Stomach smooth muscle (tissue), 2 donors: Measurements from ENCODE around the gene FANCL.
"Not testable (repeated sequence)": the region's sequence is repeated elsewhere in the genome, so short reads cannot be mapped to it uniquely, and the experiment has no call there.

Experiments used
- H3K27ac ChIP-seq: one replicate; pipeline ENCODE4 v1.7.0; 2013; ENCODE audit warnings: mild to moderate bottlenecking, low read length, inconsistent platforms
- H3K27me3 ChIP-seq, 2 donors: one replicate each; pipeline ENCODE4 v1.7.0; 2013; ENCODE audit warnings: low read length in 2 of 2; ENCODE audit not compliant: insufficient read depth in 2 of 2, control insufficient read depth in 1 of 2
- H3K36me3 ChIP-seq, 2 donors: one replicate each; pipeline ENCODE4 v1.7.0; 2013; ENCODE audit warnings: low read length in 2 of 2; ENCODE audit not compliant: control insufficient read depth in 2 of 2, insufficient read depth in 2 of 2
- H3K4me1 ChIP-seq: one replicate; pipeline ENCODE4 v1.7.0; 2013; ENCODE audit warnings: low read length; ENCODE audit not compliant: control insufficient read depth, insufficient read depth
- H3K4me3 ChIP-seq, 2 donors: one replicate each; pipeline ENCODE4 v1.7.0; 2013; ENCODE audit warnings: low read length in 2 of 2
- H3K9ac ChIP-seq, 2 donors: one replicate each; pipeline ENCODE4 v1.7.0; 2013; ENCODE audit warnings: low read length in 2 of 2, mild to moderate bottlenecking in 1 of 2
- H3K9me3 ChIP-seq, 2 donors: one replicate each; pipeline ENCODE4 v1.7.0; 2013; ENCODE audit warnings: low read length in 2 of 2; ENCODE audit not compliant: control insufficient read depth in 2 of 2
- donor health status: healthy.
- donor health status: Pancreatic carcinoma.

FANCL gene

DNA sequence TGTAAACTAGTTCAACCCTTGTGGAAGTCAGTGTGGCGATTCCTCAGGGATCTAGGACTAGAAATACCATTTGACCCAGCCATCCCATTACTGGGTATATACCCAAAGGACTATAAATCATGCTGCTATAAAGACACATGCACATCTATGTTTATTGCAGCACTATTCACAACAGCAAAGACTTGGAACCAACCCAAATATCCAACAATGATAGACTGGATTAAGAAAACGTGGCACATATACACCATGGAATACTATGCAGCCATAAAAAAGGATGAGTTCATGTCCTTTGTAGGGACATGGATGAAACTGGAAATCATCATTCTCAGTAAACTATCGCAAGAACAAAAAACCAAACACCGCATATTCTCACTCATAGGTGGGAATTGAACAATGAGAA lies 63.9 kb downstream of the FANCL start:
- not testable (repeated sequence) for H3K36me3 ChIP-seq, H3K9me3 ChIP-seq, H3K4me3 ChIP-seq, H3K4me1 ChIP-seq, H3K9ac ChIP-seq, H3K27me3 ChIP-seq, H3K27ac ChIP-seq

DNA sequence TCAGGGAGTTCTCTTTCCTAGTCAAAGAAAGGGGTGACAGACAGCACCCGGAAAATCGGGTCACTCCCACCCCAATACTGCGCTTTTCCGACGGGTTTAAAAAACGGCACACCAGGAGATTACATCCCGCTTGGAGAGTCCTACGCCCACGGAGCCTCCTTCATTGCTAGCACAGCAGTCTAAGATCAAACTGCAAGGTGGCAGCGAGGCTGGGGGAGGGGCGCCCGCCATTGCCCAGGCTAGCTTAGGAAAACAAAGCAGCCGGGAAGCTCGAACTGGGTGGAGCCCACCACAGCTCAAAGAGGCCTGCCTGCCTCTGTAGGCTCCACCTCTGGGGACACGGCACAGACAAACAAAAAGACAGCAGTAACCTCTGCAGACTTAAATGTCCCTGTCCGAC lies 69.3 kb downstream of the FANCL start:
- H3K4me3 ChIP-seq, H3K27me3 ChIP-seq, H3K4me1 ChIP-seq, H3K9me3 ChIP-seq, H3K27ac ChIP-seq, H3K36me3 ChIP-seq, H3K9ac ChIP-seq: not testable (repeated sequence)

DNA sequence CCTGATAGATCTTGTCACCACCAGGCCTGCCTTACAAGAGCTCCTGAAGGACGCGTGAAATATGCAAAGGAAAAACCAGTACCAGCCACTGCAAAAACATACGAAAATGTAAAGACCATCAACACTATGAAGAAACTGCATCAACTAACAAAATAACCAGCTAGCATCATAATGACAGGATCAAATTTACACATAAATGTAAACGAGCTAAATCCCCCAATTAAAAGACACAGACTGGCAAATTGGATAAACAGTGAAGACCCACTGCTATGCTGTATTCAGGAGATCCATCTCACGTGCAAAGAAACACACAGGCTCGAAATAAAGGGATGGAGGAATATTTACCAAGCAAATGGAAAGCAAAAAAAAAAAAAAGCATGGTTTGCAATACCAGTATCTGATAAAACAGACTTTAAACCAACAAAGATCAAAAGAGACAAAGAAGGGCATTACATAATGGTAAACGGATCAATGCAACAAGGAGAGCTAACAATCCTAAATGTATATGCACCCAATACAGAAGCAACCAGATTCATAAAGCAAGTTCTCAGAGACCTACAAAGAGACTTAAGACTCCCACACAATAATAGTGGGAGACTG lies 70.7 kb downstream of the FANCL start:
- not testable (repeated sequence) for H3K27ac ChIP-seq, H3K4me1 ChIP-seq, H3K9ac ChIP-seq, H3K27me3 ChIP-seq, H3K4me3 ChIP-seq, H3K36me3 ChIP-seq, H3K9me3 ChIP-seq

DNA sequence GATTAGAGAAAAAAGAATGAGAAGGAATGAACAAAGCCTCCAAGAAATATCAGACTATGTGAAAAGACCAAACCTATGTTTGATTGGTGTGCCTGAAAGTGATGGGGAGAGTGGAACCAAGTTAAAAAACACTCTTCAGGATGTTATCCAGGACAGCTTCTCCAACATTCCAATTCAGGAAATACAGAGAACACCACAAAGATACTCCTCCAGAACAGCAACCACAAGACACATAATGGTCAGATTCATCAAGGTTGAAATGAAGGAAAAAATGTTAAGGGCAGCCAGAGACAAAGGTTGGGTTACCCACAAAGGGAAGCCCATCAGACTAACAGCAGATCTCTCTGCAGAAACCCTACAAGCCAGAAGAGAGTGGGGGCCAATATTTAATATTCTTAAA lies 71.3 kb downstream of the FANCL start:
- not testable (repeated sequence) for H3K4me1 ChIP-seq, H3K36me3 ChIP-seq, H3K4me3 ChIP-seq, H3K27ac ChIP-seq, H3K27me3 ChIP-seq, H3K9me3 ChIP-seq, H3K9ac ChIP-seq

DNA sequence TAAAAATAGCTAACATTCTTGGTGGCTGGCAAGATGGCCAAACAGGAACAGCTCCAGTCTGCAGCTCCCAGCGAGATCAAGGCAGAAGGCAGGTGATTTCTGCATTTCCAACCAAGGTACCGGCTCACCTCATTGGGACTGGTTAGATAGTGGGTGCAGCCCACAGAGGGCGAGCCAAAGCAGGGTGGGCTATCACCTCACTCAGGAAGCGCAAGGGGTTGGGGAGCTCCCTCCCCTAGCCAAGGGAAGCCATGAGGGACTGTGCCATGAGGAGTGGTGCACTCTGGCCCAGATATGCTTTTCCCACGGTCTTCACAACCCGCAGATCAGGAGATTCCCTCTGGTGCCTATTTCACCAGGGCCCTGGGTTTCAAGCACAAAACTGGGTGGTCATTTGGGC lies 73.0 kb downstream of the FANCL start:
- not testable (repeated sequence) for H3K27me3 ChIP-seq, H3K9me3 ChIP-seq, H3K4me1 ChIP-seq, H3K4me3 ChIP-seq, H3K9ac ChIP-seq, H3K36me3 ChIP-seq, H3K27ac ChIP-seq

DNA sequence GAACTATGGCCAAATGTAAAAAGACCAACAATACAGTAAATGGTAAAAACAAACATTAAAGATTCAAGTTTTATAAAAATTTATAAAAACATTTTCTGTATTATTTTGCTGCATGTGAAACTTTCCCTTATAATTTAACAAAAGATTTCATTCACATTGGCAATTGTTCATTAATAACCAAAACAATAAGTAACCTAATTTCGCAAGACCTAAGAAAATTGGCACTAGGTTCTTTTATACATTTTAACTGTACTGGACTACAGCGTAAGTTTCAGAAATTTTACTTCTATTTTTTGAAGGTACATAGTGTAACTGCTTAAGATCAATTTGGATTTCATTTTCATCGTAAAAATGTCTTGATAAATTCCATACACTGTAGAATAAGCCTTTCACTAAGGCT lies 77.2 kb downstream of the FANCL start:
- H3K36me3 ChIP-seq: peaks cover 3 to 4% of the 10 kb centered on the region in 2 donors
- H3K9me3 ChIP-seq: no peaks in the 10 kb centered on the region
- no peak overlapping the region for H3K9ac ChIP-seq
- H3K4me1 ChIP-seq: no peaks in the 10 kb centered on the region
- H3K27me3 ChIP-seq: no peaks in the 10 kb centered on the region
- no peak overlapping the region for H3K4me3 ChIP-seq
- no peak overlapping the region for H3K27ac ChIP-seq

DNA sequence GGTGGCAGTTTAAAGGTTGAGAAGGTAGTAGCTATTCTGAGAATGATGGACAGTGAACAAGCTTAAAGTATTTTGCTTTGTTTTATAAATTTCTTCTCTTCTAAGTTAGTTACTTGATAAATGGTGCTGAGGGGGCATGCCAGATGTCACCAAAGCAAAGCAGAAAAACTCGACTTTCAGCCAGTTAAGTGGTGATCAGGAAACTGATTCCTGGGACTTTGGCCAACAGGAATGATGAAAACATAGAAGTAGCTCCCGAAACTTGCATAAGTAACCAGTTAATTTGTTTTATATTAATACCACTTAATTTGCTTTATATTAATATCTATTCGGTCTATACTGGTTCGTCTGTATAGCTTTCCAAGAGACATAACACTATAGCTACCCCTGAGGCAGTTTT lies 82.6 kb downstream of the FANCL start:
- Histone ChIP-seq H3K4me3 (no peak overlapping the region), H3K36me3 (peaks cover 3 to 10% of the 10 kb centered on the region in 2 donors), H3K4me1 (no peaks in the 10 kb centered on the region), H3K9me3 (no peaks in the 10 kb centered on the region), H3K27me3 (no peaks in the 10 kb centered on the region), H3K9ac (no peak overlapping the region), H3K27ac (no peak overlapping the region)

DNA sequence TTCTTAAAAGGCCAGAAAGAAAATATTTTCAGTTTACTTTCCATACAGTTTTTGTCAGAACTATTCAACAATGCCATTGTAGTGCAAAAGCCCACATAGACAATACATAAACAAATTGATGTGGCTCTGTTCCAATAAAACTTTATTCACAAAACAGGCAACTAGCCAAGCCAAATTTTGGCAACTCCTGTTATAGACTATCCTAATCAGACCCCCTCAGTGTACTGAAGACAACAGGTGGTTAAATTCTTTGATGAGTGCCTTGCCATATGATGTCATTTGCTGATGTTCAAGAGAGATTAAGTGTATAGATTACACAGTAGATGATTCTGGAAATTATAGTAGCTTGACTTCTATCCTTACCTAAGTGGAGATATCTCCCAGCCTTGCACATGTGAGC lies 83.4 kb downstream of the FANCL start:
- no peak overlapping the region for H3K27ac ChIP-seq
- no peak overlapping the region for H3K9ac ChIP-seq
- H3K36me3 ChIP-seq: peaks cover 3 to 10% of the 10 kb centered on the region in 2 donors
- H3K4me3 ChIP-seq: no peak overlapping the region
- no peaks in the 10 kb centered on the region for H3K9me3 ChIP-seq
- H3K27me3 ChIP-seq: no peaks in the 10 kb centered on the region
- H3K4me1 ChIP-seq: no peaks in the 10 kb centered on the region

DNA sequence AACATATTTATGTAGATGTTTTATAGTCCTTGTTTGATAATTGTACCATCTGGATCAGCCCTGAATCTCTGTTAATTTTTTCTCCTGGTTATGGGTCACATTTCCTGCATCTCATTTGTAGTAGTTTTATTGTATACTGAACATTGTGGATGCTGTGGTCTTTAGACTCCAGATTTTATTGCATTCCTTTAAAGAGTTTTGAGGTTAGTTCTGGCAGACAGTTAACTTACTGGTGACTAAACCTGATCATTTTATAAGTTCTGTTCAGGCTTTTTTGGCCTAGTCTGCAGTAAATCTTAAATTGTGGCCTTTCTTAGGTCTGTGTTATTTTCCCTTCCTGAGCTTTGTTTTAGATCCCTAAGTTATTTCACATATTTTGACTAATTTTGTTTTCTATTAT lies 84.3 kb downstream of the FANCL start:
- Histone ChIP-seq H3K9me3 (no peaks in the 10 kb centered on the region), H3K9ac (no peak overlapping the region), H3K36me3 (peaks cover 3 to 10% of the 10 kb centered on the region in 2 donors), H3K4me3 (no peak overlapping the region), H3K4me1 (no peaks in the 10 kb centered on the region), H3K27ac (no peak overlapping the region), H3K27me3 (no peaks in the 10 kb centered on the region)

DNA sequence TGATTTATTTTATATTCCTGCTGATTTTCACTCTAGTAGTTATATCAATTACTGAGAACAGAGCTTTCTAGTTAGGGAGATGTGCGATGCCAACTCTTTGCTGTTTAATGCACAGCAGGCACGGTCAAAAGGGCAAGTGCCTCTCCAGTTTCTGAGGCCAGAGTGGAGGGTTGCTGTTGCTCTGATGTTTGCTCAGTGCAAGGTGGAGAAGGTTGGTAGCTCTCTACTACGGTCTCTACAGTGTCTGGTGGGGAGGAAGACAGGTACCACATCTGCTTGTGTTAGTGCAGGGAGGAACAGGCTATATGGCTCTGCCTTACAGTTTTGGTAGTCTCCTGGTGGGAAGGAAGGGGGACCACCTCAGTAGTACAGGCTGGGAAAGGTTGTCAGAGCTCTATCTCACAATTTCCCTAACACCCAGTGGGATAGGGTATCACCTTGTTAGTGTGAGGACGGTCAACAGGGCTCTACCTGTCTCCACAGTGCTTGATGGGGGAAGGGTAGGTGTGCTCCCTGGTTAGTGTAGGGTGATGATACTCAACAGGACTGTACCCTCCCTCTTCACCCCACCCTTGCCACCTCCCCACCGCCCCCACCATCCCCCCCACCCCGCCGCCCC lies 85.9 kb downstream of the FANCL start:
- Histone ChIP-seq H3K27me3 (no peaks in the 10 kb centered on the region), H3K36me3 (peaks cover 0 to 10% of the 10 kb centered on the region in 2 donors), H3K4me1 (no peaks in the 10 kb centered on the region), H3K9ac (no peak overlapping the region), H3K4me3 (no peak overlapping the region), H3K27ac (no peak overlapping the region), H3K9me3 (no peaks in the 10 kb centered on the region)

DNA sequence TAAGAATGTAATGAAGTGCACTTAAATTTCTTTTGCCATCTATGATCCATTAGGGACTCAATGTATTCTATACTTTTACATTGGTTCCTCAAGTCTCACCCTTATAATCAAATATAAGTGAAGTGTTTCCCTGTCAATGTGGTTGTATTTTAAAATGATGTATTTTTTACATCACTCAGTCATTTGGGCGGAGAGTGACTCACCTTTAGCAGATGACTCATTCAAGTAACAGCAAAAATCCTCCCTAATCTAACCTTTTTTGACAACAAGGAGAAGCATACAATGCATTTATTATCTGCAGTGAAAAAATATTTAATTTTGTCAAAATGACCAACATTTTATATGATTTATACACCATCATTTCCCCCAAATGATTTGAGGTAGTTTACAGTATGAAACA lies 94.4 kb downstream of the FANCL start:
- no peak overlapping the region for H3K4me3 ChIP-seq
- no peak overlapping the region for H3K27ac ChIP-seq
- H3K4me1 ChIP-seq: no peaks in the 10 kb centered on the region
- H3K36me3 ChIP-seq: no peaks in the 10 kb centered on the region
- H3K9ac ChIP-seq: no peak overlapping the region
- H3K27me3 ChIP-seq: no peaks in the 10 kb centered on the region
- H3K9me3 ChIP-seq: no peaks in the 10 kb centered on the region
